SK-N-SH (cell line): ENCODE measurements around the gene EHMT2. TPM values are rescaled to one million over a fixed set of nuclear protein-coding genes. Genes with fewer than 3 reads are reported as not detected.

Experiments
- CTCF ChIA-PET: fragments of 300-600, 350-600 bp; formaldehyde crosslinking; extraction: SDS; loops from one replicate; lab custom pipeline; 2021; lab: Yijun Ruan, JAX
- POLR2A ChIA-PET: fragments of 350-600 bp; sonication (Branson Sonifier 250); formaldehyde crosslinking; extraction: SDS; loops from one replicate; lab custom pipeline; 2020; ENCODE audit warnings: antibody characterized with exemption, inconsistent platforms; lab: Yijun Ruan, JAX
- DNase-seq: peaks from one replicate; pipeline ENCODE4 v3.0.0; 2012
- H2AFZ ChIP-seq: fragments of 200-600 bp; sonication (generic); 2 replicates; pipeline ENCODE4 v1.8.1; 2016; ENCODE audit warnings: antibody characterized with exemption, mild to moderate bottlenecking, low read depth
- H3F3A ChIP-seq: fragments of 200-600 bp; sonication (generic); replicated peaks from 2 replicates; pipeline ENCODE3; 2016; ENCODE audit warnings: antibody characterized with exemption, mild to moderate bottlenecking; ENCODE audit not compliant: insufficient read depth
- H3K27ac ChIP-seq, 2 experiments: fragments of 200-500 bp in 1 of 2; fragments of 200-600 bp in 1 of 2; sonication (Bioruptor generic) in 1 of 2; sonication (generic), shearing (Covaris generic) in 1 of 2; 2 replicates each; pipeline versions ENCODE4 v1.5.1 to v1.6.1; 2014 to 2016; ENCODE audit warnings: low read depth in 2 of 2, inconsistent platforms in 1 of 2, low read length in 1 of 2, mild to moderate bottlenecking in 1 of 2, mixed read lengths in 1 of 2
- H3K27me3 ChIP-seq: fragments of 200-600 bp; sonication (generic), shearing (Covaris generic); 2 replicates; pipeline ENCODE4 v1.6.1; 2016; ENCODE audit warnings: mixed run types; ENCODE audit not compliant: insufficient read depth
- H3K36me3 ChIP-seq, 2 experiments: fragments of 200-500 bp in 1 of 2; fragments of 200-600 bp in 1 of 2; sonication (Bioruptor generic) in 1 of 2; sonication (generic) in 1 of 2; replicated peaks in 1 of 2; 2 replicates each; pipeline versions ENCODE3 to v1.5.1; 2014 to 2016; ENCODE audit warnings: low read length in 1 of 2, mild to moderate bottlenecking in 1 of 2; ENCODE audit not compliant: insufficient read depth in 2 of 2, control insufficient read depth in 1 of 2
- H3K4me1 ChIP-seq, 2 experiments: fragments of 200-500 bp in 1 of 2; fragments of 200-600 bp in 1 of 2; sonication (Bioruptor generic) in 1 of 2; sonication (generic), shearing (Covaris generic) in 1 of 2; 2 replicates each; pipeline versions ENCODE4 v1.5.1 to v1.6.1; 2014 to 2016; ENCODE audit warnings: low read depth in 1 of 2, low read length in 1 of 2, mixed run types in 1 of 2; ENCODE audit not compliant: insufficient read depth in 2 of 2, control insufficient read depth in 1 of 2
- H3K4me2 ChIP-seq: fragments of 200-600 bp; sonication (generic), shearing (Covaris generic); 2 replicates; pipeline ENCODE4 v1.6.1; 2017; ENCODE audit warnings: mixed run types
- H3K4me3 ChIP-seq, 2 experiments: fragments of 200-500 bp in 1 of 2; fragments of 200-600 bp in 1 of 2; sonication (Bioruptor generic) in 1 of 2; sonication (generic), shearing (Covaris generic) in 1 of 2; 2 replicates each; pipeline versions ENCODE4 v1.5.1 to v1.8.1; 2014 to 2016; ENCODE audit warnings: low read depth in 2 of 2, inconsistent platforms in 1 of 2, low read length in 1 of 2, mild to moderate bottlenecking in 1 of 2, mixed read lengths in 1 of 2, moderate library complexity in 1 of 2
- H3K79me2 ChIP-seq: fragments of 200-600 bp; sonication (generic); 2 replicates; pipeline ENCODE4 v1.8.1; 2017; ENCODE audit warnings: mild to moderate bottlenecking; ENCODE audit not compliant: insufficient read depth
- H3K9ac ChIP-seq: fragments of 200-600 bp; sonication (generic); 2 replicates; pipeline ENCODE4 v1.6.1; 2017; ENCODE audit warnings: mixed run types
- H3K9me2 ChIP-seq: fragments of 200-600 bp; sonication (generic); 2 replicates; pipeline ENCODE4 v1.6.1; 2017; ENCODE audit warnings: mixed run types
- H3K9me3 ChIP-seq: fragments of 200-600 bp; sonication (generic); 2 replicates; pipeline ENCODE4 v1.6.1; 2017; ENCODE audit warnings: mixed run types, mild to moderate bottlenecking, moderate library complexity
- H4K20me1 ChIP-seq: fragments of 200-600 bp; sonication (generic); 2 replicates; pipeline ENCODE4 v1.6.1; 2017; ENCODE audit warnings: mild to moderate bottlenecking, mixed run types; ENCODE audit not compliant: insufficient read depth
- EP300 ChIP-seq, 2 experiments: IDR thresholded peaks; 2 replicates each; pipeline versions ENCODE4 v1.4.0 to v1.6.1; 2012; ENCODE audit warnings: borderline replicate concordance in 1 of 2, low read depth in 1 of 2, low read length in 1 of 2
- EZH2phosphoT487 ChIP-seq: fragments of 200-600 bp; sonication (generic); IDR thresholded peaks from 2 replicates; pipeline ENCODE4 v1.6.1; 2017; ENCODE audit warnings: low read depth, mixed run types, mild to moderate bottlenecking, antibody characterized with exemption, moderate library complexity, borderline replicate concordance
- FOSL2 ChIP-seq: IDR thresholded peaks from 2 replicates; pipeline ENCODE4 v1.4.0; 2012; ENCODE audit warnings: low read depth, mild to moderate bottlenecking, moderate library complexity, borderline replicate concordance
- FOXJ3 ChIP-seq: sonication (generic); formaldehyde crosslinking; IDR thresholded peaks from 2 replicates; pipeline ENCODE4 v1.5.1; 2020; ENCODE audit warnings: mild to moderate bottlenecking, missing genetic modification reagents
- FOXM1 ChIP-seq: IDR thresholded peaks from 2 replicates; pipeline ENCODE4 v1.4.0; 2012; ENCODE audit warnings: low read depth, mild to moderate bottlenecking
- GATA2 ChIP-seq: sonication (generic); formaldehyde crosslinking; IDR thresholded peaks from 2 replicates; pipeline ENCODE4 v1.5.0; 2020; ENCODE audit warnings: mild to moderate bottlenecking, missing genetic modification reagents
- JUND ChIP-seq: IDR thresholded peaks from 2 replicates; pipeline ENCODE4 v1.4.0; 2012
- MEF2A ChIP-seq: IDR thresholded peaks from 2 replicates; pipeline ENCODE4 v1.4.0; 2012; ENCODE audit warnings: low read depth, borderline replicate concordance
- MXI1 ChIP-seq: IDR thresholded peaks from 2 replicates; pipeline ENCODE4 v1.6.1; 2012; ENCODE audit warnings: mild to moderate bottlenecking, low read depth, low read length, improper control_type of control experiment
- NFIC ChIP-seq: IDR thresholded peaks from 2 replicates; pipeline ENCODE4 v1.4.0; 2012; ENCODE audit warnings: borderline replicate concordance
- NRF1 ChIP-seq: IDR thresholded peaks from 2 replicates; pipeline ENCODE4 v1.6.1; 2012; ENCODE audit warnings: low read depth, mild to moderate bottlenecking, low read length
- POLR2AphosphoS5 ChIP-seq: IDR thresholded peaks from 2 replicates; pipeline ENCODE4 v1.6.1; 2012; ENCODE audit warnings: low read depth, low read length
- RAD21 ChIP-seq: IDR thresholded peaks from 2 replicates; pipeline ENCODE4 v1.6.1; 2012; ENCODE audit warnings: mild to moderate bottlenecking, low read length
- RCOR1 ChIP-seq: fragments of 150-350 bp; IDR thresholded peaks from 2 replicates; pipeline ENCODE4 v1.6.1; 2017; ENCODE audit warnings: antibody characterized with exemption, low read length
- RFX5 ChIP-seq: IDR thresholded peaks from 2 replicates; pipeline ENCODE4 v1.6.1; 2012; ENCODE audit warnings: mild to moderate bottlenecking, improper control_type of control experiment, low read length
- SIN3A ChIP-seq: IDR thresholded peaks from 2 replicates; pipeline ENCODE4 v1.6.1; 2012; ENCODE audit warnings: low read depth, mild to moderate bottlenecking, low read length, moderate library complexity, borderline replicate concordance
- SMC3 ChIP-seq: IDR thresholded peaks from 2 replicates; pipeline ENCODE4 v1.6.1; 2012; ENCODE audit warnings: low read depth, low read length, improper control_type of control experiment
- TAF1 ChIP-seq: IDR thresholded peaks from 2 replicates; pipeline ENCODE4 v1.6.1; 2012; ENCODE audit warnings: low read depth, mild to moderate bottlenecking, low read length, moderate library complexity, borderline replicate concordance
- TCF12 ChIP-seq: IDR thresholded peaks from 2 replicates; pipeline ENCODE4 v1.4.0; 2012
- TEAD4 ChIP-seq: IDR thresholded peaks from 2 replicates; pipeline ENCODE4 v1.4.0; 2012; ENCODE audit warnings: mild to moderate bottlenecking, borderline replicate concordance; ENCODE audit not compliant: insufficient read depth
- YY1 ChIP-seq: IDR thresholded peaks from 2 replicates; pipeline ENCODE4 v1.4.0; 2012; ENCODE audit warnings: low read depth, mild to moderate bottlenecking
- WGBS: methylation state at CpG from one replicate; pipeline ENCODE4 v1.1.6; 2017; ENCODE audit warnings: low lambda C conversion rate; 5-methylcytosine and 5-hydroxymethylcytosine counted together
- polyA plus RNA-seq, 3 experiments: library from polyadenylated mRNA; depleted of rRNA; stranded (reverse); fragments of >200 nt; gene quantifications; 2 replicates each; pipeline ENCODE4 v1.2.3, GENCODE V29; 2012
- TF ChIP-seq, protein P1 (sequence below): fragments of 150-350 bp; IDR thresholded peaks from 2 replicates; pipeline ENCODE4 v1.6.1; 2017; ENCODE audit warnings: antibody characterized with exemption, low read length, low read depth, borderline replicate concordance
- TF ChIP-seq, protein P2 (sequence below): fragments of 200-600 bp; sonication (generic); IDR thresholded peaks from 2 replicates; pipeline ENCODE4 v1.6.1; 2017; ENCODE audit warnings: antibody characterized with exemption, mild to moderate bottlenecking, moderate library complexity
- TF ChIP-seq, protein P3 (sequence below): fragments of 150-350 bp; IDR thresholded peaks from 2 replicates; pipeline ENCODE4 v1.6.1; 2016; ENCODE audit warnings: mild to moderate bottlenecking, low read depth, low read length
- TF ChIP-seq, protein P4 (sequence below): IDR thresholded peaks from 2 replicates; pipeline ENCODE4 v1.6.1; 2012; ENCODE audit warnings: mild to moderate bottlenecking, low read depth, low read length, moderate library complexity

Gene EHMT2
- polyA plus RNA-seq, 1 of the 3 experiments (the other 2 are of a cell fraction): 72.0 TPM

DNA sequence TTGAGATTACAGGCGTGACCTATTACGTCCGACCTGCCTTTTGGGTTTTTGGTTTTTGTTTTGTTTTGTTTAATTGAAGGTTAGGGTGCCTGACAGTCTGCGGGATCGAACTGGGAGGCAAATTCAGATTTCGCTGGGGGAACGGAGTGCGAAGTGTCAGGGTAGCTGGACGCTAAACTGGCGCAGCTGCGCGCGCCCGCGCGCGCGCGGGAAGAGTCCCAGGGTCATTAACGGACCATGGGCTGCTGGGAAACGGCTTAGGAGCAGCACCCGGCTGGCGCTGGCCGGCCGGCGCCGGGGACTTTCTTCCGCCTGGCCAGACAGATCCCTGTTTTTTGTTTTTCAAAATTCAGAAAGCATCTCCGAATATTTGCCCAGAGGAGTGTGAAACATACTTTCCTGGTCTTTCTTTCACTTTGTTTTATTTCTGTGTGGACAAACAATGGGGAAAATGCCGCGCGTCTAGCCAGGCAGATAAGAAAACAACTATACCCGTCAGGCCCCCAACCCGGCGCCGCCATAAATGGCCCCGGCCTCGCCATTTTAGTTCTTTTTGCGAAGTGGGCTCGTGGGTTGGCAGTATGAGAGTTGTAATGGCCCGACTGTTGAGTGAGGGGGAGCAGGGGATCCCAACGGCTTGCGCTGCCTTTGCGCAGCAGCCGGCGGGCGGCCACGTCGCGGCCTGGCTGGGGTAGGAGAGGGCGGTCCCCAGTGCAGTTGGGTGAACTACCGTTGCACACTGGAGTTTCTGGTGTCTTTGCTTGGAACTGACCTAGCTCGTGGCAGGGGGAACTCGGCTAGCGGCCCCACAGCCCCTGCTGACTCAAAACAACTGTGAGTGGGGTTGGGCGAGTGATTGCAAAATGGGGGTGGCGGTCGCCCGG lies 62.9 kb downstream of the EHMT2 start:
- DNase-seq: peak; percentile 95
- peak overlapping the region; percentile 88 for H3K9ac ChIP-seq
- ChIA-PET CTCF (interaction anchor here (0.6 to 1.9 kb wide), 5 partner anchors 22 to 155 kb away, joined by 3 to 8 read pairs (median 4); partner anchors contain the start of gene DDAH2), POLR2A (interaction anchor here (0.9 to 3.2 kb wide), 11 partner anchors 19 to 1277 kb away, joined by 3 to 16 read pairs (median 4); partner anchors contain the start of genes C6orf47, DDAH2, DDX39B and HSPA1A)
- H3K9me2 ChIP-seq: no peaks in the 10 kb centered on the region
- 3% methylated on average over 49 of the region's 59 CpGs for WGBS
- H3K4me3 ChIP-seq: peak overlapping the region; percentile 66 to 96
- peaks cover 20 to 37% of the 10 kb centered on the region in 2 experiments for H3K36me3 ChIP-seq
- peak overlapping the region; percentile 86 for H2AFZ ChIP-seq
- peaks cover 48% of the 10 kb centered on the region for H3F3A ChIP-seq
- H3K4me1 ChIP-seq: peaks cover 18 to 27% of the 10 kb centered on the region in 2 experiments; a peak in 2 of 4 replicates
- peaks cover 69% of the 10 kb centered on the region for H3K79me2 ChIP-seq
- peak overlapping the region; percentile 99 for H3K4me2 ChIP-seq
- peaks cover 38% of the 10 kb centered on the region for H4K20me1 ChIP-seq
- H3K9me3 ChIP-seq: no peaks in the 10 kb centered on the region
- H3K27ac ChIP-seq: peak overlapping the region; percentile 90
- H3K27me3 ChIP-seq: no peaks in the 10 kb centered on the region
- TF ChIP-seq, protein P1, sequence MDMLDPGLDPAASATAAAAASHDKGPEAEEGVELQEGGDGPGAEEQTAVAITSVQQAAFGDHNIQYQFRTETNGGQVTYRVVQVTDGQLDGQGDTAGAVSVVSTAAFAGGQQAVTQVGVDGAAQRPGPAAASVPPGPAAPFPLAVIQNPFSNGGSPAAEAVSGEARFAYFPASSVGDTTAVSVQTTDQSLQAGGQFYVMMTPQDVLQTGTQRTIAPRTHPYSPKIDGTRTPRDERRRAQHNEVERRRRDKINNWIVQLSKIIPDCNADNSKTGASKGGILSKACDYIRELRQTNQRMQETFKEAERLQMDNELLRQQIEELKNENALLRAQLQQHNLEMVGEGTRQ: no peak
- TF ChIP-seq FOXM1 (no peak), MXI1 (peak; percentile 63), EZH2phosphoT487 (no peak), RCOR1 (0 out of 2 replicates have a peak, but pooled peaks have one; percentile 6), YY1 (peak; percentile 94), EP300 (IDR thresholded peaks at IDR 0.05; ENCODE audit: borderline replicate concordance in 1 of 2, low read depth in 1 of 2, low read length in 1 of 2) (no peak), TAF1 (peak; percentile 96), FOXJ3 (CRISPR knock-in tag) (no peak), POLR2AphosphoS5 (peak; percentile 100), SIN3A (peak; percentile 84; the same call in 1 of the 2 replicates), TEAD4 (peak; percentile 36; the same call in 1 of the 2 replicates), JUND (no peak), SMC3 (no peak), NRF1 (peak; percentile 77), GATA2 (CRISPR knock-in tag) (no peak), RFX5 (no peak), TCF12 (no peak), RAD21 (no peak), FOSL2 (no peak), NFIC (no peak), MEF2A (0 out of 2 replicates have a peak, but pooled peaks have one; percentile 31)
- TF ChIP-seq, protein P2, sequence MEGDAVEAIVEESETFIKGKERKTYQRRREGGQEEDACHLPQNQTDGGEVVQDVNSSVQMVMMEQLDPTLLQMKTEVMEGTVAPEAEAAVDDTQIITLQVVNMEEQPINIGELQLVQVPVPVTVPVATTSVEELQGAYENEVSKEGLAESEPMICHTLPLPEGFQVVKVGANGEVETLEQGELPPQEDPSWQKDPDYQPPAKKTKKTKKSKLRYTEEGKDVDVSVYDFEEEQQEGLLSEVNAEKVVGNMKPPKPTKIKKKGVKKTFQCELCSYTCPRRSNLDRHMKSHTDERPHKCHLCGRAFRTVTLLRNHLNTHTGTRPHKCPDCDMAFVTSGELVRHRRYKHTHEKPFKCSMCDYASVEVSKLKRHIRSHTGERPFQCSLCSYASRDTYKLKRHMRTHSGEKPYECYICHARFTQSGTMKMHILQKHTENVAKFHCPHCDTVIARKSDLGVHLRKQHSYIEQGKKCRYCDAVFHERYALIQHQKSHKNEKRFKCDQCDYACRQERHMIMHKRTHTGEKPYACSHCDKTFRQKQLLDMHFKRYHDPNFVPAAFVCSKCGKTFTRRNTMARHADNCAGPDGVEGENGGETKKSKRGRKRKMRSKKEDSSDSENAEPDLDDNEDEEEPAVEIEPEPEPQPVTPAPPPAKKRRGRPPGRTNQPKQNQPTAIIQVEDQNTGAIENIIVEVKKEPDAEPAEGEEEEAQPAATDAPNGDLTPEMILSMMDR: no peak
- TF ChIP-seq, protein P3, sequence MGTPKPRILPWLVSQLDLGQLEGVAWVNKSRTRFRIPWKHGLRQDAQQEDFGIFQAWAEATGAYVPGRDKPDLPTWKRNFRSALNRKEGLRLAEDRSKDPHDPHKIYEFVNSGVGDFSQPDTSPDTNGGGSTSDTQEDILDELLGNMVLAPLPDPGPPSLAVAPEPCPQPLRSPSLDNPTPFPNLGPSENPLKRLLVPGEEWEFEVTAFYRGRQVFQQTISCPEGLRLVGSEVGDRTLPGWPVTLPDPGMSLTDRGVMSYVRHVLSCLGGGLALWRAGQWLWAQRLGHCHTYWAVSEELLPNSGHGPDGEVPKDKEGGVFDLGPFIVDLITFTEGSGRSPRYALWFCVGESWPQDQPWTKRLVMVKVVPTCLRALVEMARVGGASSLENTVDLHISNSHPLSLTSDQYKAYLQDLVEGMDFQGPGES: no peak
- TF ChIP-seq, protein P4, sequence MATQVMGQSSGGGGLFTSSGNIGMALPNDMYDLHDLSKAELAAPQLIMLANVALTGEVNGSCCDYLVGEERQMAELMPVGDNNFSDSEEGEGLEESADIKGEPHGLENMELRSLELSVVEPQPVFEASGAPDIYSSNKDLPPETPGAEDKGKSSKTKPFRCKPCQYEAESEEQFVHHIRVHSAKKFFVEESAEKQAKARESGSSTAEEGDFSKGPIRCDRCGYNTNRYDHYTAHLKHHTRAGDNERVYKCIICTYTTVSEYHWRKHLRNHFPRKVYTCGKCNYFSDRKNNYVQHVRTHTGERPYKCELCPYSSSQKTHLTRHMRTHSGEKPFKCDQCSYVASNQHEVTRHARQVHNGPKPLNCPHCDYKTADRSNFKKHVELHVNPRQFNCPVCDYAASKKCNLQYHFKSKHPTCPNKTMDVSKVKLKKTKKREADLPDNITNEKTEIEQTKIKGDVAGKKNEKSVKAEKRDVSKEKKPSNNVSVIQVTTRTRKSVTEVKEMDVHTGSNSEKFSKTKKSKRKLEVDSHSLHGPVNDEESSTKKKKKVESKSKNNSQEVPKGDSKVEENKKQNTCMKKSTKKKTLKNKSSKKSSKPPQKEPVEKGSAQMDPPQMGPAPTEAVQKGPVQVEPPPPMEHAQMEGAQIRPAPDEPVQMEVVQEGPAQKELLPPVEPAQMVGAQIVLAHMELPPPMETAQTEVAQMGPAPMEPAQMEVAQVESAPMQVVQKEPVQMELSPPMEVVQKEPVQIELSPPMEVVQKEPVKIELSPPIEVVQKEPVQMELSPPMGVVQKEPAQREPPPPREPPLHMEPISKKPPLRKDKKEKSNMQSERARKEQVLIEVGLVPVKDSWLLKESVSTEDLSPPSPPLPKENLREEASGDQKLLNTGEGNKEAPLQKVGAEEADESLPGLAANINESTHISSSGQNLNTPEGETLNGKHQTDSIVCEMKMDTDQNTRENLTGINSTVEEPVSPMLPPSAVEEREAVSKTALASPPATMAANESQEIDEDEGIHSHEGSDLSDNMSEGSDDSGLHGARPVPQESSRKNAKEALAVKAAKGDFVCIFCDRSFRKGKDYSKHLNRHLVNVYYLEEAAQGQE: peak; percentile 64; the same call in 1 of the 2 replicates
